NCI-H1417 treated with DMSO at 0.1 percent for 48 hours (cell line): ENCODE measurements around the gene CCDC12.
A peak's percentile ranks its signal among the peaks of the same experiment; 100 is the strongest.

Experiments used
- DNase-seq: peaks from one replicate; lab custom pipeline; 2025; lab: John Stamatoyannopoulos, UW

CCDC12 gene

GRCh38 chr3:46976326-46977190 lies at the start of gene CCDC12:
Gene CCDC12 (minus strand): TSS chr3:46976745. CDS start chr3:46976732, 13 bp downstream.
- peak; percentile 63 for DNase-seq

GRCh38 chr3:47024932-47025331 lies 48.4 kb upstream of the CCDC12 start:
- DNase-seq, result no peak

DNA sequence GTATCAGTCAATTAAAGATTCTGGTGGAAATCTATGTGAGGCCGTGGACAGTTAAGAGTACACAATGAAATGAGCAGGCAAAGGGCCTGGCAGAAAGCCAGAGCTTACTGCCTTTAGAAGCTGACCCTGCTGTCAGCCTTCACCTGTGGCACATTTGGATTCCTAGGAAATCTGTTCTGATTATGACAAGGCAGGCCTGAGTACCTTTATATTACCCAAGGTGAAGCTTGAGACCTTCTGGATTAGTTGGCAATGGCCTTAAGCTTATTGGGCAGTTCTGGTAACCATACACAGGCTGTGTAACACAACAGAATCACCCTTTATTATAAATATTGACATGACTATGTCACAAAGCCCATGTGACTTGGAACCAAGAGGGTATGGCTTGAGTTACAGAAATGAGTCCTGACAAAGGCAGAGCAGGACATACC lies 46.1 kb upstream of the CCDC12 start:
- DNase-seq, result no peak

DNA sequence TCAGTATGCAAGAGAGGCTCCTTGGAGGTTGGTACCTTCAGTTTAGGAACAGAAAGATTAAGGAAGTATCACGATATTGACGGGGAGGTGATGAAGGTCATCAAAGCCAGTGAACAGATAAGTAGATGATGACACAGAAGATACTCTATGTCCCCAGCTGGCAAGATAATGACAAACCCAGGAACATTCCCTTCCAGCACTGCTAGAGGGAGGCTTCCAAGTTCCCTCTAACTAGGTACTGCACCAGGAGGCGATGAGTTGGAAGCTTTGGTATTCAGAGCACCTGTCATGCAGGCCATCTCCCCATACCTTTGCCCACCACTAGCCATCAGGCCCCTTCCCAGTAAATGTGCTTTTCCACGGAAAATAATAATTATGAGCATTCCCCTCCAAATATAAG lies 43.8 kb upstream of the CCDC12 start:
- DNase-seq, result no peak

DNA sequence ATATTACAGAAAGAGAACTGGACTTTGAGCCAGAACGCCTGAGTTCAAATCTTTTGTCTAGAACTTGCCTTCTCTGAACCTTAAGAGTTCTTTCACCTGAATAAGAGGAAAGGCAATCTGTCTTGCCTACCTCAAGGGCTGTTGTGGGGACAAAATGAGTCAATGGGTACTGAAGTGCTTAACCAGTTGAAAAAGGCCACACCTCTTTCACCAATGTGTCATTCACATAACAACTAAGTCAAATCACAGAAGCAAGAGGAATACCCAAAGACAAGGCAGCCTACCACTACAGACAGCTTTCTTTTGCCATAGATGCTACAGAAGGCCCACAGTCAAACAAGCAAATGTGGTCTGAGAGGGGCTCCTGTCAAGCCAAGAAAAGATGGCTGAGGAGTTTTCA lies 42.7 kb upstream of the CCDC12 start:
- DNase-seq, result no peak

DNA sequence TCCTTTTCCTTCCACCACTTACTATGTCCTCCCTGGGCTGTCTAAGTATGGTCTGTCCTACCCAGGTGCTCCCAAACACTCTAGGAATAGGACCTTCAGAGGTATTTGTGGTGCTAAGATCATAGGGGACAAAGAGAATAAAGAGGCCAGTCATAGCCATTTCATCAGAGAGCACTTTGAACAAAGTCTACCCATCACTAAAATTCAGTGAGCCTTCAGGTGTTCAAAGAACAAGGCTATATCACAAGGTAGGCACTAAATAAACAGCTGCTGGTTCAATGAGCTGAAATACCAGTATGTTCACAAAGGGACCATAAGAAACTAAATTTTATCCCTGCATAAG lies 41.7 kb upstream of the CCDC12 start:
- DNase-seq, result no peak

DNA sequence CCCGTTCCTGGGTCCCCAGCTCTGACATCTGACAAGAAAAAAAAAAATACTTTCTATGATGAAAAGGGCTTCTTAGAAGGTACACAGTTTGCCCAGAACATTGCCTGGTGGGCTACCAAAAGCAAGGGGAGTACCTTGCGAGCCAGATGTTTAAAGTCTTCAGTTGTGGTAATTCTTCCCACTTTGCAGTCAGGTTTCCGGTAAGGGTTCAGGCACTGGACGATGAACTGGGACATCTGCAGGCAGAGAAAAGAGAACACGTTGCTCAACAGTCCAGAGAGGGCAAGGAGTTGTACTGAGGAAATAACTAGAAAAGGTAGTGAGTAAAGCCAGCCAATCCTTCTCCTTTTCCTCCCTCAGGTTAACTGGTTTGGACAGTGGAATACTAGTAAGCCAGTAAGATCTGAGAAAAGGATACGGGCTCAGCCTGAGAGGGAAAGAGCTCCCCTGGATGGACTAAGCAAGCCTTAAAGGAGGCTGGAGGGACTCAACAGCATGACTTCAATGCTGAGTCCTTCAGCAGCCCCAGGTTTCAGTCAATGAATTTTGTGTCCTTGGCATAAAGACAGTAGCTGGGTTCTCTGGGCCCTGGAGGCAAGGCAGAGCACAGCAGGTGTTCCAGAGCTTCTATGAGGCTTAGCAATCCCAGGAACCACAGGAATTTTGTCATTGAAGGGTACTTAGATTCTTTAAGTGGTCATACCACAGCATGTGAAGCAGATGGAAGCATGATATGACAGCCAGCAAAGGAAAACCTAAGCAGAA lies 41.1 kb upstream of the CCDC12 start:
- DNase-seq, result no peak

GRCh38 chr3:47016934-47017435 lies 40.4 kb upstream of the CCDC12 start:
- DNase-seq, result no peak

DNA sequence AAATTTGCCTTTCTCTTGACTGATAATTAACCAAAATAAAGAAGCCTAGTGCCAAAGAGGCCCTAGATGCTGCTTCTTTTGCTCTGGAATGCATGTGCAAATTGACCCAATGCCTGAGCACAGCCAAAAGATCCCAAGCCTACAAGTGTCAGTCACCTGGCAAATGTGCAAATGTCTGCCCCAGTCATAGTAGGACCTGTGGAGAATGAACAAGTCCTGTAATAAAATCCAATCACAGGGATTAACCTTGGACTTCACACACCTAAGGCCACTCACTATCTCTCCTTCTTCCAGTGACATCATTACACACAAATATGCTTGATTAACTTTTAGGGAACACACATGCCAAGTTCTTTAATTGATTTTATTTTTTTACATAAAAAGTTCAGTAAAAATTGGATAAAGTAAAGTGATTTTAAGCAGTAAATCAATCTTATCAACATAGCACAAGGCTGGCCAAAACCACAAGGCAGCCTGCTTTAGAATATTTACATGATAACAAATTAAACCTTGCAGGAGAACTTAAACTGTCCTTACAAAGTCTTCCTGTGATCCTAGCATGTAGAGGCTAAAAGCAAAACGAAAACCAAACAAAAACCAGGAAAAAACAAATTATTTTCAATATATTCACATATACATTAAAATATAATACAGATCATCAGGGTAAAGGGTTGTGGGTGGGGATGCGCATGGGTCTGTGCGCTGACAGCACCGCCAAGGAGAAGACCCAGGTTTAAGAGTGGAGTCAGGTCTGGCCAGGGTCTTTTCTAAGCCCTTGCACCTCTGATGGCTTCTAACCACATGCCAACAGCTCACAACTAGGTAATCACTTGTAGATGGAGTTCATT lies 39.8 kb upstream of the CCDC12 start:
- DNase-seq, result no peak

DNA sequence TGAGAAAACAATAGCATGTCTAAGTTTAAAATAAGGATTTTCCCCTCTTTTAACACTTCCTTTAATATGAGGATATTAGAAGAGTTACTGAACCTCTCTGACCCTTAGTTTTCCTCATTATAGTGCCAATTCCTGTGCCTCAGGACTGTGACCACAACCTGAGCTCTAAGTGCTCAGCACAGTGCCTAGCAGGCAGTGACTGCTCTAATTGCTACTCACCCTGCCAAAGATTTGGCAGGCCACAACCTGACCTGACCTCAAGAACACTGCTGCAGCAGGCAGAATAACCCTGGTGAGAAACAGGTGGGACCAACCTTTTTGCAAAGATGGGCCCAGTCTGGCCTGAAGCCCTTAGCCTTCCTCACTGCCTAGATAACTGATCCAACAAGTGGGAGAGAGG lies 38.6 kb upstream of the CCDC12 start:
- no peak for DNase-seq

- DNase-seq, result no peak
Observed at GRCh38 chr3:47014036-47014435, 37.5 kb upstream of the CCDC12 start.

DNA sequence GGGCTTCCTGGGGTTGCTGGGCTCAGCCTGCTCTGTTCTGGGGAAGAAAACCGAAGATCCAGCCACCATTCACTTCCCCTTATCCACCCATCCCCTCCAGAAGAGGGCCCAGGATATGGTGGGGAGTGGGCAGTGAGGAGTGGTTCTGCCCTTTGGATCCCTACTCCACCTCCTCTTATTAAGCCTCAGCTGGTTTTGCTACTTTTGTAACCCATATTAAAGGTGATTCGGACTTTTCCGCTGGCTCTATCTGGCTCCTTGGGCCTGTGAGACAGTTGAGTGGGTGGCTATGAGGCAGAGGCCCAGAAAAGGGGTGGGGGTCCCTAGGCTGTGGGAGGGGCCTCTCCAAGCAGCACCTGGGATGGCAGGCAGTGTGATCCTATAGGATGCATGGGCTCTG lies 36.7 kb upstream of the CCDC12 start:
- DNase-seq, result no peak

DNA sequence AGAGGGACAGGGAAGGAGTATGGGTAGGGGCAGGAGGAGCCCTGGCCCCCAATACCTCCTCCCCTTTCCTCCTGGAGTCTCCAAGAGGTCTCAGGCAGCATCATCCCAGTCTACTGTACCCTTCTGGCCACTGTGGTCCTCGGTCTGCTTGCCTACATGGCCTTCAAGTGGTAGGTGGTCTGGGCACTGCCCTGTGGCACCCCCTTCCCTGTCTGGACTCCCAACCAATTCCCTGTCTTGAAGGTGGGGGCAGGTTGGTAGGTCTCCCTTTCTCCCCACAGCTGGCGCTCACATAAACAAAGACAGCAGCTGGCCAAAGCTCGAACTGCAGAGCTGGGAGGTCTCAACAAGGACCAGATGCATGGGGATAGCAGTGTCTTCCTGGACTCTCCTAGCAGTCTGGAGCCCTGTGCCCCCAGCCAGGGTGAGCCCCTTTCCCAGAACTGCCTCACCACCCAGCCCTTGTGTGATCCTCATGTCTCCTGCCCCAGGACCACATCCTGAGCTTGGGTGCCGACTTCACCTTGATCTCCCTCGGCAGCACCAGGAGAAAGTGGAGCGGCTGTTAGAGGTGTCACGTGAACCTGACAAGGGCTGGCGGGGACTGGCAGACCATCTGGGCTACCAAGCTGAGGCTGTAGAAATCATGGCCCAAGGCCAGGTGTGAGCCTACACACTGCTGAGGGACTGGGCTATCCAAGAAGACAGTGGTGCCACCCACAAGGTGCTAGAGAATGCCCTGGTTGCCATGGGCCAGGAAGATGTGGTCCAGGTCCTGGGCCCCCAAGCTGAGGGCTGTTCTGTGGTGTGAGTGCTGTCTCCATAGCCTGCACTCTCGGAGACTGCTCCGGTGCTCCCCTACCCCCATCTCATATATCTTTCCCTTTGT lies 36.0 kb upstream of the CCDC12 start:
- no peak for DNase-seq

GRCh38 chr3:47011371-47011770 lies 34.8 kb upstream of the CCDC12 start:
- DNase-seq, result no peak

DNA sequence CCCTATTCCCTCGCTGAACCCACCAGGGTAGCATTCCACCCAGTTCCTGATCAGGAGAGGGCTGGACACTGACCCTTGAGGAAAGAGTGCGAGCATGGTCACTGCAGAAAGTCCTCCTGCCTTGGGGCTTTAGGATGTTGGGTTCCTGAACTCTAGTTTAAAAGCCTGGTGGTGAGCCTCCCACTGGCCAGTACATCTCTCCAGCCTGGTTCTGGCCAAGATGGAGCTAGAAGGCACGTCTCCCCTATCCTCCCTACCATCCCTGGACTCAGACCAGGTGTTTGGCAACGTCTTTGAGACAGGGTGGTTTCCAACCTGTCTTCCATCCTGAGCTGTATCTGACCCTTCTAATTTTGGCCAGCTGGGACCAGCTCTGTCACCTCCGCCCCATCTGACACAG lies 34.4 kb upstream of the CCDC12 start:
- no peak for DNase-seq

DNA sequence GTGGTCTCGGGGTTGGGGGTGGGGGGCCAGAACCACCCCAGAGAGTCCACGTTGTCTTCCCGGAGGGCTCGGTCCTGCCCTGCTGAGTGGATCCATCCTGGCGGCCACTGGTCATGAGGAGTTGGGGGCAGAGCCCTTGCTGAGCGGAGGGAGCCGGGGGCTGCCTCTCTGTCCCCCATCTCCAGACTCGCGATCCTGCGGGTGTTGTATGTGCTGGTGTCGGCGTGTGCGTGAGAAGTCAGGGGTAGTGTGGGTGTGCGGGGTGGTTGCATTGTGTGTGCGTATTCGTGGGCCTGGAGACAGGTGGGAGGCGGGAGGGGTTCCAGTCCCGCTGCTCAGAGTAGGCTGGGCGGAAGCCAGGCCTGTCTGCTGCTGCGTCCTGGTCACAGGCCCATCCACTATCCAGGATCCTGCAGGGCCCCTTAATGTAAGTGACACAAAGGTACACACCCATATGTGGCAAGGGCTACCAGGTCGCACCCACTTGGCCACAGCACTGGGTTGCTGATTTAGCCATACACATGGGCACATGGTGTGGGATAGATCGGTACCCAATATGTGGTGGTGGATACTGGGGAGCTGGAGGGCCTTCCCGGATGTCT lies 33.7 kb upstream of the CCDC12 start:
- no peak for DNase-seq

- DNase-seq, result peak; percentile 22
Observed at GRCh38 chr3:47009225-47010110, 32.9 kb upstream of the CCDC12 start.

GRCh38 chr3:47008851-47009224 lies 32.3 kb upstream of the CCDC12 start:
- DNase-seq, result no peak

DNA sequence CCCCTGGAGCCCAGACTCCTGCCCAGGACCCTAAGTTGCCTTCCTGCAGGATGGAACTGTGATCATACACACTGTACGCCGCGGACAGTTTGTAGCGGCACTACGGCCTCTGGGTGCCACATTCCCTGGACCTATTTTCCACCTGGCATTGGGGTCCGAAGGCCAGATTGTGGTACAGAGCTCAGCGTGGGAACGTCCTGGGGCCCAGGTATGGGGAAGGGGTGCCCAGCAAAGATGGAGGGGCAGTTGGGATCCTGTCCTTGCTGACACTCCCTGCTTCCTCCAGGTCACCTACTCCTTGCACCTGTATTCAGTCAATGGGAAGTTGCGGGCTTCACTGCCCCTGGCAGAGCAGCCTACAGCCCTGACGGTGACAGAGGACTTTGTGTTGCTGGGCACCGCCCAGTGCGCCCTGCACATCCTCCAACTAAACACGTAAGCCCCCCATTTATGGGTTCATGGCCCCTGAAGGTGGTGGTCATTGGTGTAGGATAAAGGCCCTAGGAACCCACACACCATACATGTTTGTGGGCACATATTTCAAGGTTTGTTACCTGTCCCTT lies 31.8 kb upstream of the CCDC12 start:
- no peak for DNase-seq
